HG03175 (cell line): ENCODE data around the gene ZNF580.

ENCODE experiments used
- ATAC-seq: cut with Tn5 transposase; IDR thresholded peaks from one replicate; pipeline ENCODE4 v1.9.1; 2021; ENCODE audit warnings: mild to moderate bottlenecking, moderate library complexity; ENCODE audit not compliant: unreplicated experiment

ZNF580 gene

GRCh38 chr19:55644191-55644833, 3.5 kb downstream of the ZNF580 start:
- ATAC-seq, result no peak

- no peak for ATAC-seq
Observed at GRCh38 chr19:55644842-55645511, 4.2 kb downstream of the ZNF580 start.

DNA sequence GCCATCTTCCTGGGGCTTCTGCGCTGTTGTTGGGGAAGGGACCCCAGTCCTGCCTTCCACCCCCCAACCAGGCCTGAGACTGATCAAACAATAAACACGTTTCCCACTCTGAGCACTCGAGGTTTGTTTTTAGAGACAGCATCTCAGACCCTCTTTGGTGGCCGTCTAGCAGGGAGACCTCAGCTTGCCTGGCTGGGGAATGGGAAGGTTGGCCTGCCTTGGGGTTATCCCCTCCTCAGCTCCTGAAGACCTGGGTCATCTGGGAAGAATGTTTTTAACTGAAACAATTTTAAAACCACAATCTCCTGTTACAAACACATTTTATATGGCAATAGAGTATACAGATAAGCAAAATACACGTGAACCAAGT, 4.7 kb downstream of the ZNF580 start:
- ATAC-seq, result no peak

DNA sequence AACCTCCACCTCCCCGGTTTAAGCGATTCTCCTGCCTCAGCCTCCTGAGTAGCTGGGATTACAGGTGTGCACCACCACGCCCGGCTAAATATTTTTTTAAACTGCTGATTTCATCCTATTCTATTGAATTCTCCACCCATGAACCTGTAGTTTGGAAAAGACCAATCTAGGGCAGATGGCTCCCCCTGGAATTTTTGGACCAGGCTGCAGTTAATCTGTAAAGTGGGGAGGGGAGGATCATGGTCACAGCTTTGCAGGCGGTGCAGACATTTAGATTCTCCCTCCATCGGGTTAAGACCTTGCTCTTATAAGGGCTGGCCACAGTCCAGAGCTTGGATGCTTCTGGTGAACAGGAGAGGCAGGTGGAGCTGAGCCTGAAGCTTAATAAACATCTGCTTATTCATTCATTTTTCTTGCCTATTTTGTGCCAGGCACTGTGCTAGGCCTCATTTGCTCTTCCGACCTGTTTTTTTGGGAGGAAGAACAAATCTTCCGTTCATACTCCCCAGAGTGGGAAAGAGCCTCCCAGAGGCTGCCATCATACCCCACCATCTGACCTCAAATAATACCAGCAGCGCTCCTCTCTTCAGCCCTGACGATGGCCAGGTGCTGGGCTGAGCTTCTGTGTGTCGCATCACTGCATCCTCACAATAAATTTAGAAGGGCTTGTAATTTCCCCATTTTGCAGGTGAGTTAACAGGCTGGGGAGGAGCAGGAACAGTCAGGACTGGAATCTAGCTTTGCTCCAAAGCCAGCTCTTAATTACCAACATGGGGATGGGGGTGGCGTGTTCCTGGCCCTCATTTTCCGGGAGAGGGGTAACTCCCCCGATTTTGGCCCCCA, 6.3 kb downstream of the ZNF580 start:
- ATAC-seq, result no peak

DNA sequence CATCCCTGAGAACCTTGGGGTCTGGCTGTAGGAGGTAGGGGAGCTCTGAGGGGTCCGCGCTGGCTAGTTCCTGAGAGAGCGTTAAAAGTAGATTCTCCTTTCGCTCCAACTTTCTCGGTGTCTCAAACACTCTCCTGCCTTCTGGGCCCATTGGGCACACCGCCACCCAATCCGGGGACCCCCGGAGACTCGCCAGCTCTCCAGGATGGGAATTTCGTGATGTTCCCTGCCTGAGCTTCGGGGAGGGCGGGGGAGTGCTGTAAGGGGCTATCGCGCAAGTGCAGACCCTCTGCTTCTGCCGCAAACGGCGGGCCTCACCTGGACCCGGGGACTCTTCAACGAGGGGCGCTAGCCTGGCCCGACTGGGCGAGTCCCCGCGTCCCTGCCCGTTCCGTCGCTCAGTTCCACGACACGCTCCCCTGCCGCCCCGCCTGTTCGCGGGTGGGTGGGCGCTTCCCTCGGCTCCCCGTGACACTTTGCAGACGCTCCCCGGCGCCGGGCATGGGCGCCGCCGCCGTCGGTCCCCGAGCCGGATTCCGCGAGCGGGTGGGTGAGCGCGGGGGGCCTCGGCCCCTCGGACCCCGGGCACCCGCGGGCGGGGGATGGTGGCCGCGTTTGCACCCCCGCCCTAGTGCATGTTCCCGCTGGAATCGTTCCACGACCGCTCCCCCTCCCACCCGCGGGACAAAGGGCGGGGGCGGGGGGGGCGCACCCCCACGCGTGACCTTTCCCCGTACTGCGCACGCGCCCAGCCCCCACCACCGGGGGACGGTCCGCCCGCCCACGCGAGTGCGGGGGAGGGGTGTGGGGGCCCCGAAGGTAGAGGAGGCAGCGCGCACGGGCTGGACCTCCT, 7.2 kb downstream of the ZNF580 start, which contains the start of gene CCDC106:
TSS of gene CCDC106 (plus strand) at position 481 of the 853 bp plus-strand sequence. CDS start 835 bp downstream, outside the sequence.
- ATAC-seq, result no peak

DNA sequence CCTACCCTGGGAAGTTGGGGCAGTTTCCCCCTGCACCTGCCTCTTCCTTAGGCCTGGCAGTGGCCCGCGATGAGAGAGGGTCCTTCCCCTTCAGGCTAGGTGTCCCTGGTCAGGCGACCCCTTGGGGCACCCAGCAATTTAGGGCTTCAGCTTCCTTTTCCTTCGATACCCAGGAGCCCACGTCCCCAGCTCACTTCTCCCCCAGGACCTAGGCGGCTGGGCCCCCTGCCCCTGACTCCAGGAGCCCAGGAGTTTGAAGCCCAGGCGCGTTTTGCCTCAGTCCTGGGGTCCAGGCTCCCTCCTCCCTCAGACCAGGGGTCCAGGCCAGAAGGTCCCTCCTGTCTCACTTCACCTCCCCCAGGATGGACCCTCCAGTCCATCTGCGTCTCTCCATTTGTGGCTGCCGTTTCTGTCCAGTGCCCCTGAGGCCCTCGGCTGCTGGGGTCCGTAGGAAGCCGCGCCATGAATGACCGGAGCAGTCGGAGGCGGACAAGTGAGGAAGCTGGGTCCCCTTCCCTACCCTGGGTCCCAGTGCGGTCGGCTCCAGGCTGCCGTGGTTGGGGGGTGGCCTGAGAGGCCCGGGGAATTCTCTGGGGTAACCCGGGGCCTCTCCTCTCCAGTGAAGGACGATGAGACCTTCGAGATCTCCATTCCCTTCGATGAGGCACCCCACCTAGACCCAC, 7.9 kb downstream of the ZNF580 start:
- ATAC-seq, result no peak

DNA sequence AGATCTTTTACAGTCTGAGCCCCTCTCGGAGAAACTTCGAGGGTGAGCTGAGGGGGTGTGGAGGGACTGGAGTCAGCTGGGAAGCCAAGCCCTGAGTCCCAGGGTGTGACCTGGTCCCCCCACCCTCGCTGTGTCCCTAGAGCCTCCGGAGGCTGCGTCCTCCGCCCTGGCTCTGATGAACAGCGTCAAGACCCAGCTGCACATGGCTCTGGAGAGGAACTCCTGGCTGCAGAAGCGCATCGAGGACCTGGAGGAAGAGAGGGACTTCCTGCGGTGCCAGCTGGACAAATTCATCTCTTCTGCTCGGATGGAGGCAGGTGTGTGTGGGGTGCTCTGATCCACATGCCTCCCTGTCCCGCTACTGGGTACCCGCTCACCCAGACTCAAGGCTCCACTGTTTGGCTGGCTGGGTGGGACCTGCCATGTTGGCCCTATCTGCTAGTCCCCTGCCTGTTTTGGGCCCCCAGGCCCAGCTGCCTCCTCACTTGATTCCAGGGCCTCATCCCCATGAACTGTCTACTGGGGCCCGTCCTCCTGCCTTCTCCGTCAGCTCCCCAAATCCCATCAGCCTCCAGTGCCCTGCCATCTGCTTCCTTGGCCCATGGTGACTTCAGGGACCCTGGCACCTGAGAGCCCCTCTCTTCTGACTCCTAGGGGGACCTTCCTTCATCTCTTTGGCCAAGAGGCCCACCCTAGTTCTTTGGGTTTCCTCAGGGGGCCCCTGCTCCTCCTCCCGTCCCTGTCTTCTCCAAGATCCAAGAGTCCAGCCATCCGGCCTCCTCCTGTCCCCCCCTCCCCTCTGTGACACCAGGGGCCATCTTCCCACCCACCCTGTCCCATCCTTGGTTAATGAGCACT, 8.7 kb downstream of the ZNF580 start:
- ATAC-seq, result no peak

DNA sequence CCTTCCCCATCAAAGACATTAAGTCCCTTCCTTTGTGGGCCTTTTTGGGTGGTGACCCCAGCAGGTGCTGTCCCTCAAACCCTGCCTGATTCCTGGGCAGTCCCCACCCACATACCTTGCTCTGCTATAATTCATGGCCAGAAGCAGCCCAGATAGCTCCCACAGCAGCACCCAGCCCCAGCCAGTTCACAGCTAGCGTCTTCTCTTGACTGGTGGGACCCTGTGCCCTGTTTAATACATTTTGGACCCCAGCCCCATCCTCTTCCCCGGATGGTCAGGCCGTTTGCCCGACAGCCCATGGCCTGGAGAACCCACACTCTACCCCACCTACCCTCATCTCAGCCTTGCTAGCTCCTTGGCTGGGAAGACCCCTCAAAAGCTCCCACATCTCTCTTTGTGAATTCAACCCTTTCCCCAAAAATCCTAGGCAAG, 9.3 kb downstream of the ZNF580 start:
- ATAC-seq, result no peak

GRCh38 chr19:55650602-55651230, 9.9 kb downstream of the ZNF580 start:
- ATAC-seq, result no peak

DNA sequence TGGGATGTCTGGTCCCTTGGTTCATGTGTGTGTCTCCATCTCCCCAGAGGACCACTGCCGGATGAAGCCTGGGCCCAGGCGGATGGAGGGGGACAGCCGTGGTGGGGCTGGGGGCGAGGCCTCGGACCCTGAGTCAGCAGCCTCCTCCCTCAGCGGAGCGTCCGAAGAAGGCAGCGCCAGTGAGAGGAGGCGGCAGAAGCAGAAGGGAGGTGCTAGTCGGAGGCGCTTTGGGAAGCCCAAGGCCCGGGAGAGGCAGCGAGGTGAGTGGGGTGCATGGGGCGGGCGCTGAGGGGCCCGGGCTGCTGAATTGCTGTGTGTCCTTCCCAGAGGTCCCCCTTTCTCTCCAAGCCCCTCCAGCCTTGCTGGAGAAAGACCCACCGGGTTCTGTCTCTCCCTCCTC, 10.4 kb downstream of the ZNF580 start:
- ATAC-seq, result no peak

- no peak for ATAC-seq
Observed at GRCh38 chr19:55652311-55653128, 11.7 kb downstream of the ZNF580 start.

DNA sequence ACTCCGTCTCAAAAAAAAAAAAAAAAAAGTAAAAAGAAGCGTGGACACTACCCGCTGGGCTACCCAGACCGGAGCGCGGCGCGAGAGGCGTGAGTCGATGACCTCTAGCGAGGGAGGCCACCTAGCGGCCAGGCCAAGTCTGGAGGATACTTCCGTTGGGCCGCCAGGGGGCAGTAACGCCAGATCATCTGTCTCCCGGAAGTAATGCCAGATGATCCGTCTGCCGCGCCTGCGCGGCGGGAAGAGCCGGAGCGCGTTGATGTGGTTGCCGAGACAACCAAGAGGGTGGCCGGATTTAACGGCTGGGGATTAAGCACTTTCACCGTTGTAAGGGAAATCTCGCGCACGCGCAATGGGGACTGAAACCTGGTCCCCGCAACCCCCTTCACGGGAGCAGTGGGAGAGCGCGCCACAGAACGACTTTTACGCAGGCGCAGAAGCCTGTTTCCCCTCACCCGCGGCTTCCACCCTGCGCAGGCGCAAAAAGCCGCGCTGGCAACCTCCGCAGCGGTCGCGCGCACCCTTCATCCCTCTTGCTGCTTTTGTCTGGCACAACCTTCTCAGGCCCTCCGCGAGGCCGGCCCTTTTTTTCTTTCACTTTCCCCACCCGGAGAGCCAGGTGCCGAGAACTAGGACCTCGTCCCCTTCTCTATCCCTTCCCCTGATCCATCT, 13.0 kb downstream of the ZNF580 start:
- peak; percentile 41 for ATAC-seq

DNA sequence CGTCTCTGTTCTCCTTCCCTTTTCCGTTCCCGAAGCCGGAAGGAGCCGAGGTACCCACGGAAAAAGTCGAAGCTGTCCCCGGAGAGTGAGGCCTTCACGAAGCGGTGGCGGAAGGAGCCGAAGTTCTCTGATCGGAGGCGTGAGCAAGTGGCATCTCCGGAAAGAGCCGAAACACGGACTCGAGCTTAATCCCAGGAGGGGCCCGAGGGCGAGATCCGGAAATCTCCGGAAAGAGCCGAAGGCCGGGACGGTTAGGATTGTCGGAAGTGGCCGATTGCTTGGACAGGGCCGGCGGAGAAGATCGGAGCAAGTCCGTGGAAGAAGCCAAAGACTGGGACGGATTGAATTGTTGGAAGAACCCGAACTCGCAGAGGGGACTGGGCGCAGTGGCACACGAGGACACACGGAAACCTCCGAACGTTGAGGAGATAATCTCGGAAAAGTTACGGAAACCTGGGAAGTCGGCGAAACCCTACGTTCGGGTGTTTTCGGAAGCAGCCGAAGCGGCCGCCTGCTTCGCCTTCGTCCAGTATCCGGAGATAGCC, 13.6 kb downstream of the ZNF580 start:
- ATAC-seq, result peak; percentile 63

DNA sequence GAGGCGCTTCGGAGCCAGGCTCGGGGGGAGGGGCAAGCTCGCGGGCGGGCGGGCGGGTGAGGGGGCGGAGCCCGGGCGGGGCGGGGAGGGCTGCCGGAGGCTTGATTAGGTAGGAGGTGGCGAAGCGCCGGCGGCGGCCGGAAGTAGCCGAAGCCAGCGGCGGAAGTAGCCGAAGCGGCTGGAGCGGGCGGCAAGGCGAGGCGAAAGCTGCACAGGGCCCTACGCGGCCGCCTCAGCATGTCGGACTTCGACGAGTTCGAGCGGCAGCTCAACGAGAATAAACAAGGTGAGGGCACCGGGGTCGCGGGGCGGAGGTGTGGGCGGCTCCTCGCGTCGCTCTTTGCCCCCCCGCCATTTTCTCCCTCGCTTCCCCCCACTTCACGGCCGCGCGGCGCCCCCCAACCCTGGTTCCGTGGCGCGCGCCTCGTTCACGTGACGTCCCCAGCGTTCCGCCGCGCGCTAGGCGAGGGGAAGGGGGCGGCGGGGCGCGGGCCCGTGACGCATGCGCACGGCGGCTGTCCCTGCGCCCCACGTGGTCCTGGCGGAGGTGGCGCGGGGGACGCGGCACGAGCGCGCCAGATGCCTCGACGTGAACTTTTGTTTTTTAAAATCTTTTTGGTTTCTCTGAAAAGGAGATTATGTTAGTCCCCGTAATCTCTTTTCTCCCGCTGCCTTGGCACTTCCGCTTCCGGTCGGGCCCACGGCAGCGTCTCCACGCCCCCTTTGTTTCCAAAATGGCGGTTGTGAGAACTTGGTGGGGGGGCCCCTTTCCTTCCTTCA, 14.3 kb downstream of the ZNF580 start, which contains the start of gene U2AF2:
TSS of gene U2AF2 (plus strand) at position 168 of the 780 bp plus-strand sequence. CDS start at position 238, 70 bp downstream.
- ATAC-seq, result peak; percentile 48

GRCh38 chr19:55655648-55656040, 14.8 kb downstream of the ZNF580 start:
- no peak for ATAC-seq

- ATAC-seq, result no peak
Observed at GRCh38 chr19:55656552-55656951, 15.8 kb downstream of the ZNF580 start.
